A673 (cell line): ENCODE measurements around the gene MYO18B. TPM values are rescaled to one million over a fixed set of nuclear protein-coding genes. Genes with fewer than 3 reads are reported as not detected.

ENCODE experiments used
- BruUV-seq: library from RNA; stranded (reverse); fragments of 400-500 nt; replicated peaks from 2 replicates; lab custom pipeline; 2021; lab: Mats Ljungman, UMichigan
- CTCF ChIA-PET: fragments of 300-600 bp; sonication (Branson Sonifier 250); formaldehyde crosslinking; loops from one replicate; lab custom pipeline; 2022; ENCODE audit warnings: antibody characterized with exemption; lab: Charles Lee
- POLR2A ChIA-PET: fragments of 300-600 bp; sonication (Branson Sonifier 250); formaldehyde crosslinking; loops from one replicate; lab custom pipeline; 2022; ENCODE audit warnings: antibody characterized with exemption; ENCODE audit not compliant: low non-redundant PET; lab: Charles Lee
- DNase-seq: peaks from one replicate; pipeline ENCODE4 v3.0.0-alpha.2; 2015; ENCODE audit warnings: low spot score
- H3K27ac ChIP-seq: fragments of 200-600 bp; sonication (generic); 2 replicates; pipeline ENCODE4 v1.5.1; 2016; ENCODE audit warnings: mixed run types, low read depth, mild to moderate bottlenecking, mixed read lengths, antibody characterized with exemption, low read length; ENCODE audit not compliant: poor library complexity, severe bottlenecking
- H3K27me3 ChIP-seq: fragments of 200-600 bp; sonication (generic); replicated peaks from 2 replicates; pipeline ENCODE4 v1.6.1; 2017; ENCODE audit warnings: mixed run types, low read depth, mild to moderate bottlenecking, mixed read lengths, antibody characterized with exemption, low read length; ENCODE audit not compliant: insufficient read depth, poor library complexity
- H3K36me3 ChIP-seq: fragments of 200-600 bp; sonication (generic); 2 replicates; pipeline ENCODE4 v1.6.1; 2016; ENCODE audit warnings: mixed run types, mild to moderate bottlenecking, mixed read lengths, antibody characterized with exemption, low read length; ENCODE audit not compliant: insufficient read depth, poor library complexity, severe bottlenecking
- H3K4me1 ChIP-seq: fragments of 200-600 bp; sonication (generic); 2 replicates; pipeline ENCODE4 v1.6.1; 2017; ENCODE audit warnings: mixed run types, mild to moderate bottlenecking, mixed read lengths, antibody characterized with exemption, low read length; ENCODE audit not compliant: insufficient read depth, poor library complexity, severe bottlenecking
- H3K4me3 ChIP-seq: fragments of 200-600 bp; sonication (generic); 2 replicates; pipeline ENCODE4 v1.5.1; 2016; ENCODE audit warnings: low read depth, mixed run types, mild to moderate bottlenecking, mixed read lengths, low read length; ENCODE audit not compliant: poor library complexity, severe bottlenecking
- H3K9me3 ChIP-seq: fragments of 200-600 bp; sonication (generic); 2 replicates; pipeline ENCODE4 v1.6.1; 2016; ENCODE audit warnings: mixed run types, low read depth, mild to moderate bottlenecking, mixed read lengths, antibody characterized with exemption, low read length; ENCODE audit not compliant: poor library complexity, severe bottlenecking
- CTCF ChIP-seq: fragments of 300-800, 200-600 bp; sonication (generic); conservative IDR thresholded peaks from 2 replicates; pipeline ENCODE4 v1.5.1; 2017; ENCODE audit warnings: low read depth, mild to moderate bottlenecking, antibody characterized with exemption, low read length, moderate library complexity, mixed read lengths
- EZH2 ChIP-seq: fragments of 200-600 bp; sonication (generic); IDR thresholded peaks from 2 replicates; pipeline ENCODE4 v1.6.1; 2017; ENCODE audit warnings: borderline replicate concordance, low read depth, mild to moderate bottlenecking, mixed read lengths, antibody characterized with exemption, low read length; ENCODE audit not compliant: poor library complexity, severe bottlenecking
- intact Hi-C: fragments of 100-400 bp; cut with micrococcal nuclease; formaldehyde crosslinking; loops from one replicate; pipeline ENCODE4 v1.10.0; 2022; ENCODE audit not compliant: unreplicated experiment
- total RNA-seq: library from RNA; stranded (reverse); gene quantifications from 2 replicates; pipeline ENCODE4 v1.2.3, GENCODE V29; 2021

MYO18B gene
- total RNA-seq, 1 experiment from 2014 or later = not detected

GRCh38 chr22:25795478-25795877 is 53.5 kb downstream of the MYO18B start:
- Histone ChIP-seq H3K4me3 (no peak overlapping the region), H3K9me3 (no peaks in the 10 kb centered on the region), H3K36me3 (no peaks in the 10 kb centered on the region), H3K27me3 (no peaks in the 10 kb centered on the region), H3K4me1 (no peaks in the 10 kb centered on the region), H3K27ac (no peak overlapping the region)
- DNase-seq = no peak
- CTCF ChIA-PET = no interaction called here
- POLR2A ChIA-PET = no interaction called here
- intact Hi-C loops = no loop called here
- no TSS peak for BruUV-seq
- no peak for TF ChIP-seq CTCF
- no peak for TF ChIP-seq EZH2

GRCh38 chr22:25797498-25798290 is 55.7 kb downstream of the MYO18B start:
- Histone ChIP-seq H3K4me1 (no peaks in the 10 kb centered on the region), H3K27me3 (no peaks in the 10 kb centered on the region), H3K4me3 (no peak overlapping the region), H3K27ac (no peak overlapping the region), H3K9me3 (no peaks in the 10 kb centered on the region), H3K36me3 (no peaks in the 10 kb centered on the region)
- ChIA-PET CTCF (no interaction called here), POLR2A (no interaction called here)
- TF ChIP-seq EZH2 (no peak), CTCF (no peak)
- no peak for DNase-seq
- no TSS peak for BruUV-seq
- intact Hi-C loops = no loop called here

- no peaks in the 10 kb centered on the region for H3K4me1 ChIP-seq
- H3K4me3 ChIP-seq = no peak overlapping the region
- no peaks in the 10 kb centered on the region for H3K9me3 ChIP-seq
- no peaks in the 10 kb centered on the region for H3K36me3 ChIP-seq
- no peaks in the 10 kb centered on the region for H3K27me3 ChIP-seq
- no peak for DNase-seq
- CTCF ChIA-PET = no interaction called here
- no peak overlapping the region for H3K27ac ChIP-seq
- no TSS peak for BruUV-seq
- POLR2A ChIA-PET = no interaction called here
- intact Hi-C loops = no loop called here
- TF ChIP-seq CTCF (no peak), EZH2 (no peak)
These were observed 58.8 kb downstream of the MYO18B start for GRCh38 chr22:25800766-25801165.
